Tibial nerve (tissue), 4 donors: ENCODE measurements around the gene MZT2A.
"Not testable (repeated sequence)": the region's sequence is repeated elsewhere in the genome, so short reads cannot be mapped to it uniquely, and the experiment has no call there.

Experiments used
- CTCF ChIP-seq, 5 experiments: fragments of 200-600 bp in 3 of 5; fragments of 450-650 bp in 2 of 5; sonication (generic) in 3 of 5; IDR thresholded peaks; one replicate each; pipeline ENCODE4 v1.5.1; 2016 to 2019; ENCODE audit warnings: antibody characterized with exemption in 5 of 5, mild to moderate bottlenecking in 3 of 5, moderate library complexity in 2 of 5
- EP300 ChIP-seq, 2 donors: sonication (generic); formaldehyde crosslinking; IDR thresholded peaks; one replicate each; pipeline ENCODE4 v1.6.1; 2017; ENCODE audit warnings: antibody characterized with exemption in 2 of 2, mild to moderate bottlenecking in 1 of 2
- POLR2A ChIP-seq, 2 donors: fragments of 450-650 bp; IDR thresholded peaks; one replicate each; pipeline ENCODE4 v1.6.1; 2017; ENCODE audit warnings: antibody characterized with exemption in 2 of 2, mild to moderate bottlenecking in 2 of 2, moderate library complexity in 2 of 2

GRCh38 chr2:131495506-131495905 lies 3.3 kb upstream of the MZT2A start:
- TF ChIP-seq POLR2A, CTCF, EP300 (IDR thresholded peaks at IDR 0.05): not testable (repeated sequence)
